ENCODE results near the gene NONO.

DNA sequence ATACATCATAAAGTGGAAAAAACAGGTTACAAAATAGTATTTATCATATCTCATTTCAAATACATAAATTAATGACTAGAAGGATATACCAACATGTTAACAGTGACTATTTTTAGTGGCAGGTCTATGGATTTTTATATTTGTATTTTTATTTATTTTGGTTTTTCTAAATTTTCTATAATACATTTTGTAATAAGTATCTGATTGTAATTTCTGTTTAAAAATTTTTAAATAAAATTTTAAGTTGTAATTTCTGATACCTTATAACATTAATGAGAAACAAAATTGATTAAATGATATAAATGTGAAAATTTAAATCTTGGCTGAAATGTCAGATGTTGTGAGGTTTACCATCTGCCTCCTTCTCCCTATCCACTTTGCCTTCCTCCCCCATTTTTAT, 2.5 kb downstream of the NONO start:
- TF ChIP-seq TCF12 (IDR thresholded peaks at IDR 0.05) (no peak), POLR2AphosphoS5 (IDR thresholded peaks at IDR 0.05; ENCODE audit: low read depth, low read length) (no peak), CTCF (IDR thresholded peaks at IDR 0.05) (no peak), REST (IDR thresholded peaks at IDR 0.05; ENCODE audit: low read depth, low read length) (no peak), EP300 (IDR thresholded peaks at IDR 0.05; ENCODE audit: borderline replicate concordance in 1 of 2, low read depth in 1 of 2, low read length in 1 of 2) (no peak), ELF1 (IDR thresholded peaks at IDR 0.05) (no peak), RCOR1 (IDR thresholded peaks at IDR 0.05; ENCODE audit: low read length) (no peak), JUND (IDR thresholded peaks at IDR 0.05) (no peak), SMC3 (IDR thresholded peaks at IDR 0.05; ENCODE audit: low read depth, low read length) (no peak)

All from SK-N-SH (cell line).